ENCODE results near the gene ALPI. TPM values are rescaled to one million over a fixed set of nuclear protein-coding genes. Genes with fewer than 3 reads are reported as not detected.

ALPI gene
- total and polyA plus RNA-seq, 5 donors from 2014 or later = not detected

- Histone ChIP-seq H3K27me3 (ENCODE audit: control insufficient read depth, insufficient read depth, low read length) (peaks cover 6% of the 10 kb centered on the region), H3K4me3 (ENCODE audit: low read depth, low read length) (no peak overlapping the region), H3K27ac (ENCODE audit: insufficient read depth, low read length, poor library complexity, severe bottlenecking) (no peak overlapping the region), H3K36me3 (ENCODE audit: control insufficient read depth, insufficient read depth, low read length) (no peaks in the 10 kb centered on the region), H3K4me1 (ENCODE audit: control insufficient read depth, insufficient read depth, low read length, poor library complexity, severe bottlenecking) (peaks cover 6% of the 10 kb centered on the region), H3K9me3 (ENCODE audit: control insufficient read depth in 2 of 2, low read length in 2 of 2) (no peaks in the 10 kb centered on the region)
- no peak overlapping the region for H3K27ac Mint-ChIP-seq
- H3K36me3 Mint-ChIP-seq = peaks cover 4% of the 10 kb centered on the region
- H3K9me3 Mint-ChIP-seq = peaks cover 0 to 3% (median 0%) of the 10 kb centered on the region in 7 donors
- peaks cover 0 to 8% (median 0%) of the 10 kb centered on the region in 4 donors for H3K4me1 Mint-ChIP-seq
- ATAC-seq (ENCODE audit: low read depth in 2 of 2) (no peak), DNase-seq (no peak)
- peaks cover 48% of the 10 kb centered on the region for H3K27me3 Mint-ChIP-seq
- H3K4me3 Mint-ChIP-seq = no peak overlapping the region
Observed at GRCh38 chr2:232501794-232502390, 45.9 kb downstream of the ALPI start.

GRCh38 chr2:232502511-232502910 is 46.6 kb downstream of the ALPI start:
- H3K9me3 ChIP-seq (ENCODE audit: control insufficient read depth in 2 of 2, low read length in 2 of 2) = no peaks in the 10 kb centered on the region
- DNase-seq (peak in 1 of 3 donors; percentile 3), ATAC-seq (ENCODE audit: low read depth in 2 of 2) (no peak)
- no peak overlapping the region for H3K27ac ChIP-seq (ENCODE audit: insufficient read depth, low read length, poor library complexity, severe bottlenecking)
- H3K4me1 ChIP-seq (ENCODE audit: control insufficient read depth, insufficient read depth, low read length, poor library complexity, severe bottlenecking) = peaks cover 6% of the 10 kb centered on the region
- H3K4me1 Mint-ChIP-seq = peaks cover 0 to 8% (median 0%) of the 10 kb centered on the region in 4 donors
- peaks cover 0 to 3% (median 0%) of the 10 kb centered on the region in 7 donors for H3K9me3 Mint-ChIP-seq
- no peaks in the 10 kb centered on the region for H3K36me3 ChIP-seq (ENCODE audit: control insufficient read depth, insufficient read depth, low read length)
- H3K27me3 ChIP-seq (ENCODE audit: control insufficient read depth, insufficient read depth, low read length) = peaks cover 6% of the 10 kb centered on the region
- peaks cover 4% of the 10 kb centered on the region for H3K36me3 Mint-ChIP-seq
- H3K27me3 Mint-ChIP-seq = peaks cover 48% of the 10 kb centered on the region
- peak overlapping the region in 2 of 4 donors; percentile 40 to 76 for H3K4me3 Mint-ChIP-seq
- H3K4me3 ChIP-seq (ENCODE audit: low read depth, low read length) = no peak overlapping the region
- H3K27ac Mint-ChIP-seq = no peak overlapping the region

- Mint-ChIP-seq H3K27me3 (peaks cover 48% of the 10 kb centered on the region), H3K27ac (no peak overlapping the region), H3K4me1 (peaks cover 0 to 8% (median 0%) of the 10 kb centered on the region in 4 donors), H3K4me3 (peak overlapping the region in 1 of 4 donors; percentile 76), H3K9me3 (peaks cover 0 to 3% (median 0%) of the 10 kb centered on the region in 7 donors), H3K36me3 (peaks cover 4% of the 10 kb centered on the region)
- no peak overlapping the region for H3K27ac ChIP-seq (ENCODE audit: insufficient read depth, low read length, poor library complexity, severe bottlenecking)
- peaks cover 6% of the 10 kb centered on the region for H3K4me1 ChIP-seq (ENCODE audit: control insufficient read depth, insufficient read depth, low read length, poor library complexity, severe bottlenecking)
- no peaks in the 10 kb centered on the region for H3K36me3 ChIP-seq (ENCODE audit: control insufficient read depth, insufficient read depth, low read length)
- no peaks in the 10 kb centered on the region for H3K9me3 ChIP-seq (ENCODE audit: control insufficient read depth in 2 of 2, low read length in 2 of 2)
- DNase-seq = peak in 2 of 3 donors; percentile 28 to 29
- ATAC-seq (ENCODE audit: low read depth in 2 of 2) = no peak
- H3K4me3 ChIP-seq (ENCODE audit: low read depth, low read length) = no peak overlapping the region
- peaks cover 6% of the 10 kb centered on the region for H3K27me3 ChIP-seq (ENCODE audit: control insufficient read depth, insufficient read depth, low read length)
Observed at GRCh38 chr2:232502911-232503808, 47.2 kb downstream of the ALPI start.

GRCh38 chr2:232503809-232504323 is 47.9 kb downstream of the ALPI start:
- Histone ChIP-seq H3K9me3 (ENCODE audit: control insufficient read depth in 2 of 2, low read length in 2 of 2) (no peaks in the 10 kb centered on the region), H3K36me3 (ENCODE audit: control insufficient read depth, insufficient read depth, low read length) (no peaks in the 10 kb centered on the region), H3K4me1 (ENCODE audit: control insufficient read depth, insufficient read depth, low read length, poor library complexity, severe bottlenecking) (peaks cover 6% of the 10 kb centered on the region), H3K27ac (ENCODE audit: insufficient read depth, low read length, poor library complexity, severe bottlenecking) (no peak overlapping the region), H3K27me3 (ENCODE audit: control insufficient read depth, insufficient read depth, low read length) (peaks cover 6% of the 10 kb centered on the region), H3K4me3 (ENCODE audit: low read depth, low read length) (no peak overlapping the region)
- H3K4me1 Mint-ChIP-seq = peaks cover 0 to 8% (median 0%) of the 10 kb centered on the region in 4 donors
- H3K27me3 Mint-ChIP-seq = peaks cover 44% of the 10 kb centered on the region
- H3K4me3 Mint-ChIP-seq = no peak overlapping the region
- ATAC-seq (ENCODE audit: low read depth in 2 of 2) (no peak), DNase-seq (no peak)
- no peaks in the 10 kb centered on the region for H3K9me3 Mint-ChIP-seq
- no peak overlapping the region for H3K27ac Mint-ChIP-seq
- no peaks in the 10 kb centered on the region for H3K36me3 Mint-ChIP-seq

- Histone ChIP-seq H3K9me3 (ENCODE audit: control insufficient read depth in 2 of 2, low read length in 2 of 2) (no peaks in the 10 kb centered on the region), H3K36me3 (ENCODE audit: control insufficient read depth, insufficient read depth, low read length) (no peaks in the 10 kb centered on the region), H3K4me3 (ENCODE audit: low read depth, low read length) (no peak overlapping the region), H3K27ac (ENCODE audit: insufficient read depth, low read length, poor library complexity, severe bottlenecking) (no peak overlapping the region), H3K4me1 (ENCODE audit: control insufficient read depth, insufficient read depth, low read length, poor library complexity, severe bottlenecking) (peaks cover 6% of the 10 kb centered on the region), H3K27me3 (ENCODE audit: control insufficient read depth, insufficient read depth, low read length) (peaks cover 6% of the 10 kb centered on the region)
- H3K27me3 Mint-ChIP-seq = peaks cover 44% of the 10 kb centered on the region
- peak overlapping the region in 1 of 3 donors; percentile 33 for H3K27ac Mint-ChIP-seq
- no peak overlapping the region for H3K4me3 Mint-ChIP-seq
- ATAC-seq (ENCODE audit: low read depth in 2 of 2) = no peak
- H3K36me3 Mint-ChIP-seq = no peaks in the 10 kb centered on the region
- H3K4me1 Mint-ChIP-seq = peaks cover 0 to 8% (median 0%) of the 10 kb centered on the region in 4 donors
- DNase-seq = no peak
- no peaks in the 10 kb centered on the region for H3K9me3 Mint-ChIP-seq
Observed at GRCh38 chr2:232504438-232504837, 48.5 kb downstream of the ALPI start.

GRCh38 chr2:232505856-232506255 is 49.9 kb downstream of the ALPI start:
- Mint-ChIP-seq H3K4me3 (no peak overlapping the region), H3K27ac (no peak overlapping the region), H3K4me1 (peaks cover 0 to 8% (median 0%) of the 10 kb centered on the region in 4 donors), H3K9me3 (no peaks in the 10 kb centered on the region), H3K27me3 (peaks cover 43% of the 10 kb centered on the region), H3K36me3 (no peaks in the 10 kb centered on the region)
- Histone ChIP-seq H3K9me3 (ENCODE audit: control insufficient read depth in 2 of 2, low read length in 2 of 2) (no peaks in the 10 kb centered on the region), H3K4me1 (ENCODE audit: control insufficient read depth, insufficient read depth, low read length, poor library complexity, severe bottlenecking) (peaks cover 6% of the 10 kb centered on the region), H3K36me3 (ENCODE audit: control insufficient read depth, insufficient read depth, low read length) (no peaks in the 10 kb centered on the region), H3K27ac (ENCODE audit: insufficient read depth, low read length, poor library complexity, severe bottlenecking) (no peak overlapping the region), H3K4me3 (ENCODE audit: low read depth, low read length) (no peak overlapping the region), H3K27me3 (ENCODE audit: control insufficient read depth, insufficient read depth, low read length) (peaks cover 6% of the 10 kb centered on the region)
- ATAC-seq (ENCODE audit: low read depth in 2 of 2) = no peak
- no peak for DNase-seq

GRCh38 chr2:232506709-232507108 is 50.8 kb downstream of the ALPI start:
- H3K27ac ChIP-seq (ENCODE audit: insufficient read depth, low read length, poor library complexity, severe bottlenecking) = no peak overlapping the region

More at GRCh38 chr2:232506709-232507108, 50.8 kb downstream of the ALPI start:
- H3K4me3 Mint-ChIP-seq = no peak overlapping the region
- Histone ChIP-seq H3K4me1 (ENCODE audit: control insufficient read depth, insufficient read depth, low read length, poor library complexity, severe bottlenecking) (peaks cover 6% of the 10 kb centered on the region), H3K4me3 (ENCODE audit: low read depth, low read length) (no peak overlapping the region), H3K36me3 (ENCODE audit: control insufficient read depth, insufficient read depth, low read length) (no peaks in the 10 kb centered on the region), H3K9me3 (ENCODE audit: control insufficient read depth in 2 of 2, low read length in 2 of 2) (no peaks in the 10 kb centered on the region), H3K27me3 (ENCODE audit: control insufficient read depth, insufficient read depth, low read length) (peaks cover 6% of the 10 kb centered on the region)
- H3K9me3 Mint-ChIP-seq = no peaks in the 10 kb centered on the region
- H3K36me3 Mint-ChIP-seq = no peaks in the 10 kb centered on the region
- no peak overlapping the region for H3K27ac Mint-ChIP-seq
- peaks cover 0 to 8% (median 0%) of the 10 kb centered on the region in 4 donors for H3K4me1 Mint-ChIP-seq
- H3K27me3 Mint-ChIP-seq = peaks cover 34% of the 10 kb centered on the region
- DNase-seq (no peak), ATAC-seq (ENCODE audit: low read depth in 2 of 2) (no peak)
